HepG2 (cell line): ENCODE measurements around the gene SUB1. TPM values are rescaled to one million over a fixed set of nuclear protein-coding genes. Genes with fewer than 3 reads are reported as not detected.

ENCODE experiments used
- GABPB1 ChIP-seq: IDR thresholded peaks from 2 replicates; pipeline ENCODE4 v1.6.1; 2016; ENCODE audit warnings: mild to moderate bottlenecking, missing genetic modification reagents, moderate library complexity, missing compliant biosample characterization
- HCFC1 ChIP-seq: fragments of 150-350 bp; IDR thresholded peaks from 2 replicates; pipeline ENCODE4 v1.6.1; 2014; ENCODE audit warnings: low read depth, low read length
- KAT7 ChIP-seq: IDR thresholded peaks from 2 replicates; pipeline ENCODE4 v1.6.1; 2018; ENCODE audit warnings: borderline replicate concordance, missing compliant biosample characterization
- PHF20 ChIP-seq: sonication (generic); formaldehyde crosslinking; IDR thresholded peaks from 2 replicates; pipeline ENCODE4 v1.5.0; 2020; ENCODE audit warnings: mild to moderate bottlenecking, missing genetic modification reagents
- RAD21 ChIP-seq: fragments of 450-650 bp; formaldehyde crosslinking; IDR thresholded peaks from 2 replicates; pipeline ENCODE4 v1.5.0; 2020; ENCODE audit warnings: mild to moderate bottlenecking
- ZBTB1 ChIP-seq: sonication (generic); formaldehyde crosslinking; IDR thresholded peaks from 2 replicates; pipeline ENCODE4 v1.4.0; 2020; ENCODE audit warnings: missing genetic modification reagents, borderline replicate concordance
- ZC3H4 ChIP-seq: sonication (generic); formaldehyde crosslinking; IDR thresholded peaks from 2 replicates; pipeline ENCODE4 v1.4.0; 2020; ENCODE audit warnings: missing genetic modification reagents, borderline replicate concordance
- ZNF143 ChIP-seq: sonication (generic); formaldehyde crosslinking; IDR thresholded peaks from 2 replicates; pipeline ENCODE4 v1.4.0; 2020; ENCODE audit warnings: missing genetic modification reagents
- polyA plus RNA-seq, 8 experiments: library from polyadenylated mRNA; depleted of rRNA in 3 of 8; stranded (reverse) in 7 of 8; unstranded in 1 of 8; fragments of >200 nt; fragmentation: Illumina TruSeq in 4 of 8; extraction: Trizol in 4 of 8; gene quantifications; 2 replicates each; pipeline versions ENCODE4 v1.2.1 to v1.2.3, GENCODE V29; 2011 to 2016; ENCODE audit warnings: low read depth in 4 of 8, missing spikeins in 1 of 8, mixed read lengths in 1 of 8; ENCODE audit not compliant: insufficient read depth in 1 of 8
- total RNA-seq, 5 experiments: library from RNA; depleted of rRNA; stranded (reverse); fragments of >200 nt; fragmentation: Illumina TruSeq; extraction: Trizol; gene quantifications; 2 replicates each; pipeline ENCODE4 v1.2.3, GENCODE V29; 2016; ENCODE audit warnings: low read depth in 1 of 5
- TF ChIP-seq, protein P1 (sequence below): sonication (generic); formaldehyde crosslinking; IDR thresholded peaks from 2 replicates; pipeline ENCODE4 v1.4.0; 2020; ENCODE audit warnings: missing genetic modification reagents, borderline replicate concordance
- TF ChIP-seq, protein P2 (sequence below): sonication (generic); formaldehyde crosslinking; IDR thresholded peaks from 2 replicates; pipeline ENCODE4 v1.5.1; 2020; ENCODE audit warnings: missing genetic modification reagents, mild to moderate bottlenecking, borderline replicate concordance
- TF ChIP-seq, protein P3 (sequence below): sonication (generic); formaldehyde crosslinking; IDR thresholded peaks from 2 replicates; pipeline ENCODE4 v1.9.0; 2021; ENCODE audit warnings: mild to moderate bottlenecking, missing genetic modification reagents
- TF ChIP-seq, protein P4 (sequence below): sonication (generic); formaldehyde crosslinking; IDR thresholded peaks from 2 replicates; pipeline ENCODE4 v1.9.0; 2021; ENCODE audit warnings: missing genetic modification reagents, borderline replicate concordance
- TF ChIP-seq, protein P5 (sequence below): sonication (generic); formaldehyde crosslinking; IDR thresholded peaks from 2 replicates; pipeline ENCODE4 v1.4.0; 2020; ENCODE audit warnings: missing genetic modification reagents

SUB1 gene
- total and polyA plus RNA-seq, 2 of the 13 experiments (the other 11 are each of a cell fraction or from before 2014, with no cell fraction given): 182 to 693 TPM

DNA sequence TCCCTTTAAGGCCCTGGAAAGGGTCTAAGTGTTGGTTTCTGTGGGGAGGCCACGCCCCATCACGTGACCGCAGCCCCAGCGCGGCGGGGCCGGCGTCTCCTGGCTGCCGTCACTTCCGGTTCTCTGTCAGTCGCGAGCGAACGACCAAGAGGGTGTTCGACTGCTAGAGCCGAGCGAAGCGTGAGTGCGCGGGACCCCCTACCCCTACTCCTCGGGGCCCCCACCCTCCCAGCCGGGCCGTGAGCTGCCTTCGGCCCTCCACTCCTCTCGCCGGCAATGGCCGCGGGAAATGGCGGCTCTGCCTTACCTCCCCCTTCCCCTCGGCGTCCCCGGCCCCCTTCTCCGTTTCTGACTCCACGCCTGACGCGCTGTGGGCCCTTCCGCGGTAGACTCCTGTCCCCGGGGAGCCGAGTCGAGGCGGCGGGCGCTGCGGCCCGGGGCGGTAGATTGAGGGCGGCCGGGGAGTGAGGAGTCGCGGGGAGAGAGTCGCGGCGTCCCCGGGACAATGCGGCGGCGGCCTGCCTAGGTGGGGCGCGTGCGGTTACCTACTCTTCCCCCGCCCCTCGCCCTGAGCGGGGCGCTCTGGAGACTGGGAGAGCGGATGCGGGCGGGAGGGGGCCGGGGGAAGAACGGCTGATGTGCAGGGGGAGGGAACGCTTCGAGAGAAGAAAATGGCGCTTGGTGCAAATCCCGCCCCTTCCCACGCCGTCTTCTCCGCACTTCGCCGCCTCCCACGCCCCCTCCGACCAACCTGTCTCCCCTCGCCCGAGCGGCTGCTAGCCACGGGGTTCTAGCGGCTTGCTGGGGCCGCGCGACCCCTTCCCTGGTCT lies at the start of gene SUB1 (continued):
- TF ChIP-seq, protein P1, sequence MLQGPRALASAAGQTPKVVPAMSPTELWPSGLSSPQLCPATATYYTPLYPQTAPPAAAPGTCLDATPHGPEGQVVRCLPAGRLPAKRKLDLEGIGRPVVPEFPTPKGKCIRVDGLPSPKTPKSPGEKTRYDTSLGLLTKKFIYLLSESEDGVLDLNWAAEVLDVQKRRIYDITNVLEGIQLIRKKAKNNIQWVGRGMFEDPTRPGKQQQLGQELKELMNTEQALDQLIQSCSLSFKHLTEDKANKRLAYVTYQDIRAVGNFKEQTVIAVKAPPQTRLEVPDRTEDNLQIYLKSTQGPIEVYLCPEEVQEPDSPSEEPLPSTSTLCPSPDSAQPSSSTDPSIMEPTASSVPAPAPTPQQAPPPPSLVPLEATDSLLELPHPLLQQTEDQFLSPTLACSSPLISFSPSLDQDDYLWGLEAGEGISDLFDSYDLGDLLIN: no peak
- TF ChIP-seq HCFC1 (peak; percentile 9; the same call in 1 of the 2 replicates), ZBTB1 (no peak), ZC3H4 (no peak; the same call in 1 of the 2 replicates), RAD21 (CRISPR knock-in tag) (no peak), PHF20 (CRISPR knock-in tag) (peak; percentile 67), GABPB1 (CRISPR knock-in tag) (peak; percentile 97), KAT7 (CRISPR knock-in tag) (peak; percentile 47; the same call in 1 of the 2 replicates), ZNF143 (no peak)
- TF ChIP-seq, protein P2, sequence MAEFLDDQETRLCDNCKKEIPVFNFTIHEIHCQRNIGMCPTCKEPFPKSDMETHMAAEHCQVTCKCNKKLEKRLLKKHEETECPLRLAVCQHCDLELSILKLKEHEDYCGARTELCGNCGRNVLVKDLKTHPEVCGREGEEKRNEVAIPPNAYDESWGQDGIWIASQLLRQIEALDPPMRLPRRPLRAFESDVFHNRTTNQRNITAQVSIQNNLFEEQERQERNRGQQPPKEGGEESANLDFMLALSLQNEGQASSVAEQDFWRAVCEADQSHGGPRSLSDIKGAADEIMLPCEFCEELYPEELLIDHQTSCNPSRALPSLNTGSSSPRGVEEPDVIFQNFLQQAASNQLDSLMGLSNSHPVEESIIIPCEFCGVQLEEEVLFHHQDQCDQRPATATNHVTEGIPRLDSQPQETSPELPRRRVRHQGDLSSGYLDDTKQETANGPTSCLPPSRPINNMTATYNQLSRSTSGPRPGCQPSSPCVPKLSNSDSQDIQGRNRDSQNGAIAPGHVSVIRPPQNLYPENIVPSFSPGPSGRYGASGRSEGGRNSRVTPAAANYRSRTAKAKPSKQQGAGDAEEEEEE (CRISPR knock-in tag): no peak
- TF ChIP-seq, protein P3, sequence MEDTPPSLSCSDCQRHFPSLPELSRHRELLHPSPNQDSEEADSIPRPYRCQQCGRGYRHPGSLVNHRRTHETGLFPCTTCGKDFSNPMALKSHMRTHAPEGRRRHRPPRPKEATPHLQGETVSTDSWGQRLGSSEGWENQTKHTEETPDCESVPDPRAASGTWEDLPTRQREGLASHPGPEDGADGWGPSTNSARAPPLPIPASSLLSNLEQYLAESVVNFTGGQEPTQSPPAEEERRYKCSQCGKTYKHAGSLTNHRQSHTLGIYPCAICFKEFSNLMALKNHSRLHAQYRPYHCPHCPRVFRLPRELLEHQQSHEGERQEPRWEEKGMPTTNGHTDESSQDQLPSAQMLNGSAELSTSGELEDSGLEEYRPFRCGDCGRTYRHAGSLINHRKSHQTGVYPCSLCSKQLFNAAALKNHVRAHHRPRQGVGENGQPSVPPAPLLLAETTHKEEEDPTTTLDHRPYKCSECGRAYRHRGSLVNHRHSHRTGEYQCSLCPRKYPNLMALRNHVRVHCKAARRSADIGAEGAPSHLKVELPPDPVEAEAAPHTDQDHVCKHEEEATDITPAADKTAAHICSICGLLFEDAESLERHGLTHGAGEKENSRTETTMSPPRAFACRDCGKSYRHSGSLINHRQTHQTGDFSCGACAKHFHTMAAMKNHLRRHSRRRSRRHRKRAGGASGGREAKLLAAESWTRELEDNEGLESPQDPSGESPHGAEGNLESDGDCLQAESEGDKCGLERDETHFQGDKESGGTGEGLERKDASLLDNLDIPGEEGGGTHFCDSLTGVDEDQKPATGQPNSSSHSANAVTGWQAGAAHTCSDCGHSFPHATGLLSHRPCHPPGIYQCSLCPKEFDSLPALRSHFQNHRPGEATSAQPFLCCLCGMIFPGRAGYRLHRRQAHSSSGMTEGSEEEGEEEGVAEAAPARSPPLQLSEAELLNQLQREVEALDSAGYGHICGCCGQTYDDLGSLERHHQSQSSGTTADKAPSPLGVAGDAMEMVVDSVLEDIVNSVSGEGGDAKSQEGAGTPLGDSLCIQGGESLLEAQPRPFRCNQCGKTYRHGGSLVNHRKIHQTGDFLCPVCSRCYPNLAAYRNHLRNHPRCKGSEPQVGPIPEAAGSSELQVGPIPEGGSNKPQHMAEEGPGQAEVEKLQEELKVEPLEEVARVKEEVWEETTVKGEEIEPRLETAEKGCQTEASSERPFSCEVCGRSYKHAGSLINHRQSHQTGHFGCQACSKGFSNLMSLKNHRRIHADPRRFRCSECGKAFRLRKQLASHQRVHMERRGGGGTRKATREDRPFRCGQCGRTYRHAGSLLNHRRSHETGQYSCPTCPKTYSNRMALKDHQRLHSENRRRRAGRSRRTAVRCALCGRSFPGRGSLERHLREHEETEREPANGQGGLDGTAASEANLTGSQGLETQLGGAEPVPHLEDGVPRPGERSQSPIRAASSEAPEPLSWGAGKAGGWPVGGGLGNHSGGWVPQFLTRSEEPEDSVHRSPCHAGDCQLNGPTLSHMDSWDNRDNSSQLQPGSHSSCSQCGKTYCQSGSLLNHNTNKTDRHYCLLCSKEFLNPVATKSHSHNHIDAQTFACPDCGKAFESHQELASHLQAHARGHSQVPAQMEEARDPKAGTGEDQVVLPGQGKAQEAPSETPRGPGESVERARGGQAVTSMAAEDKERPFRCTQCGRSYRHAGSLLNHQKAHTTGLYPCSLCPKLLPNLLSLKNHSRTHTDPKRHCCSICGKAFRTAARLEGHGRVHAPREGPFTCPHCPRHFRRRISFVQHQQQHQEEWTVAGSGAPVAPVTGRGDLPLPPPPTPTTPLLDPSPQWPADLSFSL (CRISPR knock-in tag): no peak
- TF ChIP-seq, protein P4, sequence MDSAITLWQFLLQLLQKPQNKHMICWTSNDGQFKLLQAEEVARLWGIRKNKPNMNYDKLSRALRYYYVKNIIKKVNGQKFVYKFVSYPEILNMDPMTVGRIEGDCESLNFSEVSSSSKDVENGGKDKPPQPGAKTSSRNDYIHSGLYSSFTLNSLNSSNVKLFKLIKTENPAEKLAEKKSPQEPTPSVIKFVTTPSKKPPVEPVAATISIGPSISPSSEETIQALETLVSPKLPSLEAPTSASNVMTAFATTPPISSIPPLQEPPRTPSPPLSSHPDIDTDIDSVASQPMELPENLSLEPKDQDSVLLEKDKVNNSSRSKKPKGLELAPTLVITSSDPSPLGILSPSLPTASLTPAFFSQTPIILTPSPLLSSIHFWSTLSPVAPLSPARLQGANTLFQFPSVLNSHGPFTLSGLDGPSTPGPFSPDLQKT: no peak
- TF ChIP-seq, protein P5, sequence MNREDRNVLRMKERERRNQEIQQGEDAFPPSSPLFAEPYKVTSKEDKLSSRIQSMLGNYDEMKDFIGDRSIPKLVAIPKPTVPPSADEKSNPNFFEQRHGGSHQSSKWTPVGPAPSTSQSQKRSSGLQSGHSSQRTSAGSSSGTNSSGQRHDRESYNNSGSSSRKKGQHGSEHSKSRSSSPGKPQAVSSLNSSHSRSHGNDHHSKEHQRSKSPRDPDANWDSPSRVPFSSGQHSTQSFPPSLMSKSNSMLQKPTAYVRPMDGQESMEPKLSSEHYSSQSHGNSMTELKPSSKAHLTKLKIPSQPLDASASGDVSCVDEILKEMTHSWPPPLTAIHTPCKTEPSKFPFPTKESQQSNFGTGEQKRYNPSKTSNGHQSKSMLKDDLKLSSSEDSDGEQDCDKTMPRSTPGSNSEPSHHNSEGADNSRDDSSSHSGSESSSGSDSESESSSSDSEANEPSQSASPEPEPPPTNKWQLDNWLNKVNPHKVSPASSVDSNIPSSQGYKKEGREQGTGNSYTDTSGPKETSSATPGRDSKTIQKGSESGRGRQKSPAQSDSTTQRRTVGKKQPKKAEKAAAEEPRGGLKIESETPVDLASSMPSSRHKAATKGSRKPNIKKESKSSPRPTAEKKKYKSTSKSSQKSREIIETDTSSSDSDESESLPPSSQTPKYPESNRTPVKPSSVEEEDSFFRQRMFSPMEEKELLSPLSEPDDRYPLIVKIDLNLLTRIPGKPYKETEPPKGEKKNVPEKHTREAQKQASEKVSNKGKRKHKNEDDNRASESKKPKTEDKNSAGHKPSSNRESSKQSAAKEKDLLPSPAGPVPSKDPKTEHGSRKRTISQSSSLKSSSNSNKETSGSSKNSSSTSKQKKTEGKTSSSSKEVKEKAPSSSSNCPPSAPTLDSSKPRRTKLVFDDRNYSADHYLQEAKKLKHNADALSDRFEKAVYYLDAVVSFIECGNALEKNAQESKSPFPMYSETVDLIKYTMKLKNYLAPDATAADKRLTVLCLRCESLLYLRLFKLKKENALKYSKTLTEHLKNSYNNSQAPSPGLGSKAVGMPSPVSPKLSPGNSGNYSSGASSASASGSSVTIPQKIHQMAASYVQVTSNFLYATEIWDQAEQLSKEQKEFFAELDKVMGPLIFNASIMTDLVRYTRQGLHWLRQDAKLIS (CRISPR knock-in tag): peak; percentile 73; the same call in 1 of the 2 replicates
